ENCODE measurements around the gene RIOK3. TPM values are rescaled to one million over a fixed set of nuclear protein-coding genes. Genes with fewer than 3 reads are reported as not detected.
"Not testable (repeated sequence)": the region's sequence is repeated elsewhere in the genome, so short reads cannot be mapped to it uniquely, and the experiment has no call there.

The RIOK3 gene
- total RNA-seq, 1 donor from 2014 or later = 48.9 TPM

DNA sequence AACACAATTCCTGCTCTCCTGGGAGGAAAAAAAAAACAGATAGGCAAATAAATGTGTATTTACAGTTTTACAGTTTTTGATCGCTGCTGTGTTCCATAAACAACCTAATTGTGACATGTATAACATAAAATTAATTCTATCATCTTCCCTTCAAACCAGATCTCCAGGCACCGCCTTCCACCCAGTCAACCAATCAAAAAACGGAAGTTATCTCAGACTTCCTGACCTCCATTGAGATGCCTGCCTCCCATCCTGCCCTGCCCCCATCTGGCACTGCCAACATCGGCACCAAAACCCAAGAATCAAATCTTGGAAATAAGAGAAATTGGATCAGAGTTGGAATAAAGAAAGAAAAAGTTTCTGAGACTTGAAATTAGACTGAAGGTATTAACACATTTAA, 3.1 kb upstream of the RIOK3 start:
- DNase-seq (ENCODE audit: extremely low read depth, low read depth, low spot score) = no peak

DNA sequence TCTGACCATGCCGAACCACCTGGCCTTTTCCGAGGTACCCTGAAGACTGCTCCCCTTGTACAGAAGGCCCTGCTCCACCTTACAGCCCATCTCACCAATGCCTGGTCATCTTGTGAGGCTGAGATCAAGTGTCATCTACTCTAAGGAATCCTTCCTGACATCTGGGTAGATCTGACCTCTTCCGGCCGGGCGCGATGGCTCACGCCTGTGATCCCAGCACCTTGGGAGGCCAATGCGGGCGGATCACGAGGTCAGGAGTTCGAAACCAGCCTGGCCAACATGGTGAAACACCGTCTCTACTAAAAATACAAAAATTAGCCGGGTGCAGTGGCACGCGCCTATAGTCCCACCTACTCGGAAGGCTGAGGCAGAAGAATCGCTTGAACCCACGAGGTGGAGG, 2.1 kb upstream of the RIOK3 start:
- DNase-seq (ENCODE audit: extremely low read depth, low read depth, low spot score) = no peak

DNA sequence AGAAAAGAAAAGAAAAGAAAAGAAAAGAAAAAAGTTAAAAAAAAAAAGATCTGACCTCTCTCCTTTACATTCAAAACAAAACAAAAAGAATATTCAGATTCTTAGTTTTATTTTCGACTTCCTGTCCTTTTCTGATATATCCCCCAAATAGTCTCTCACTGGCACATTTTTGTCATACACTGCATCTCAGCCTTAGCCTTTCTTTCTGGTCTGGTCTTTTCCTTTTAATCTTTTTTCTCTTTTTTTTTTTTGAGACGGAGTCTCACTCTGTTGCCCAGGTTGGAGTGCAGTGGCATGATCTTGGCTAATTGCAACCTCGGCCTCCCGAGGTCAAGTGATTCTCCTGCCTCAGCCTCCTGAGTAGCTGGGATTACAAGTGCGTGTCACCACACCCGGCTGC, 1.6 kb upstream of the RIOK3 start:
- DNase-seq (ENCODE audit: extremely low read depth, low read depth, low spot score) = no peak

DNA sequence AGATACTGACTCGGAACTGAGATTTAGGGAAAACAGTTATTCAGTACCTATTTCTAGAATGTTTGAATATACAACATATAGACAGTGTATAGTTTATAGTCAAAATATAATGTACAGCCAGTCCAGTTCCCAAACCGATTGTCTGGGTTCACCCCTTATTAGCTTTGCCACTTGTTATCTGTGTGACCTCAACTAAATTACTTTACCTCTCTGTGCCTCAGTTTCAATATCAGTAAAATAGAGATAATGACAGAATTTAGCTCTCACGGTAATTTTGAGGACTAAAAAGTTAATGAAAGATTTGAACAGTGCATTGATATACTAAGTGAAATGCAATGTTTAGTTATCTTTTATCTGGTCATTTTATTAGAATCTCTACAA, 750 bp upstream of the RIOK3 start:
- no peak for DNase-seq (ENCODE audit: extremely low read depth, low read depth, low spot score)

DNA sequence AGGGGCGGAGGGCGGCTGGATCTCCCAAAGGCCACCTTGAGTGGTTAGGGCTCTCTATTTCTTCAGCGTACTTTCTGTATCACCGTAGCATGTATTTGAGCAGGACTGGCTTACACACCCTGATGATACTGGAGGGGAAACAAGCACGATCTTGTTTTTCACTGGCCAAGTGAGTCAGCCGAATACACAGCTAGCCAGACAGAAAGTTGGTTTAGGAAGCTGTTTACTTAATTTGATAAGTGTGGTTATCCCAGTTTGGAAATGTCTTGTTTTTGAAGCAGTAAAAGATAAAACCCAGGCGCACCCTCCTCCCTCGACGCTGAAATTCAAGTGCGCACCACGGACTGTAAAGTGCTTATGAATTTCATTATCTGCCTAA, 582 bp downstream of the RIOK3 start:
- no peak for DNase-seq (ENCODE audit: extremely low read depth, low read depth, low spot score)

DNA sequence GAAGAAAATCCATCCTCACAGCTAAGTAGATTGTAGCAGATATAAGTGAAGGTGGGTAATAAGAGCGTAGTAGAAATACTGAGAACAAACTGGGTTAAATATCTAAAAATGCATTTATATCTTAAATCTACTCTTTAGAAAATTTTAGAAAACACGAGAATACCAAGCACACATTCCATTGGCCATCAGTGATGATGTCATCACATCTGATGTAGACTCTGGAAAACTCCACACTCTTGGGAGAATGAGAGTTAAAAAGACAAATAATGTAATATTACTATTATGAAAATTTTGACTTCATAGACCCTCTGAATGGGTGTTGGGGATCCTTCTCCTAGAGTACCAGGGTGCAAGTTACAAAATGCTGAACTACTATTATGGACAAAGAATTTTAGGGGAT, 3.7 kb downstream of the RIOK3 start:
- DNase-seq (ENCODE audit: extremely low read depth, low read depth, low spot score) = no peak

DNA sequence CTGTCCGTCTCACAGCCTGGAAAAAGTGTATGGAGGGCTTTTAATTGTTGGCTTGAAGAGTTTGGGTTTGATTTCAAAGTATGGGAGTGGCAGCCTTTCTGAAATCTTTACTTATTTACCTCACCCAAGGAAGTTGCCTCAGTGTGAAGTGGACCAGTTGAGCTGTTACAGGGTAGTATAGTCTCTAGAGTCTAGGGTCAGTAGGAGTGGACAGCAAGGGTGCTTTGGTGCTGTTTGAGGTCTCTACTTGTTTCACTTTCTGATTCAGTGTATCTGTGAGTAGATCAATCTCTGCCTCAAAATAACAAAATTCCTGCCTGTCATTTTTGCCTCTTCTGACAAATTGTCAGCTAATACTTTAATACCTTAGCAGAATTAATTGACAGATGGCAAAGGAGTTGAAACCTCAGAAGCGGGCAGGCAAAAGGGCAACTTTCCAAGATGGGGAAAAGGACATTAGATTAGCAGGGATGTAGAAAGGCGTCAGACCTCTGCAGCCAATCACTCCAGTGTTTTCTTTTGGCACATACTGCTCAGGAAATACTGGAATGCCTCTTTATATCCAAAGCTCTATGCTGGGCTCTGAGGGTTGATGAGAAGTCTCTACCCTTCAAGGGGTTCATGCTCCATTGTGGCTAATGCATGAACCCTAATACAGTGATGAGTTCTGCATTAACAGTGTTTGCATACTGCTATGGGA, 5.9 kb downstream of the RIOK3 start:
- DNase-seq (ENCODE audit: extremely low read depth, low read depth, low spot score) = no peak

DNA sequence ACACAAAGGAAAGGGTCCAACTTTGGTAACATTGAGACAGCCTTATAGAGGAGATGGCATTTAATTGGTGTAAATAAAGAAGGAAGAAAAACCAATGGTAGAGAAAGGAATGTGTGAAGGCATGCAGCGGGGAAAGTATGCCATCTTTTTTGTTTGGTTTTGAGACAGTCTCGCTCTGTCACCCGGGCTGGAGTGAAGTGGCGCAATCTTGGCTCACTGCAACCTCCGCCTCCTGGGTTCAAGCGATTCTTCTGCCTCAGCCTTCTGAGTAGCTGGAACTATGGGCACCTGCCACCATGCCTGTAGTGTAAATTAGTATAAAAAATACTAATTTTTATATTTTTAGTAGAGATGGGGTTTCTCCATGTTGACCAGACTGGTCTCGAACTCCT, 6.4 kb downstream of the RIOK3 start:
- no peak for DNase-seq (ENCODE audit: extremely low read depth, low read depth, low spot score)

DNA sequence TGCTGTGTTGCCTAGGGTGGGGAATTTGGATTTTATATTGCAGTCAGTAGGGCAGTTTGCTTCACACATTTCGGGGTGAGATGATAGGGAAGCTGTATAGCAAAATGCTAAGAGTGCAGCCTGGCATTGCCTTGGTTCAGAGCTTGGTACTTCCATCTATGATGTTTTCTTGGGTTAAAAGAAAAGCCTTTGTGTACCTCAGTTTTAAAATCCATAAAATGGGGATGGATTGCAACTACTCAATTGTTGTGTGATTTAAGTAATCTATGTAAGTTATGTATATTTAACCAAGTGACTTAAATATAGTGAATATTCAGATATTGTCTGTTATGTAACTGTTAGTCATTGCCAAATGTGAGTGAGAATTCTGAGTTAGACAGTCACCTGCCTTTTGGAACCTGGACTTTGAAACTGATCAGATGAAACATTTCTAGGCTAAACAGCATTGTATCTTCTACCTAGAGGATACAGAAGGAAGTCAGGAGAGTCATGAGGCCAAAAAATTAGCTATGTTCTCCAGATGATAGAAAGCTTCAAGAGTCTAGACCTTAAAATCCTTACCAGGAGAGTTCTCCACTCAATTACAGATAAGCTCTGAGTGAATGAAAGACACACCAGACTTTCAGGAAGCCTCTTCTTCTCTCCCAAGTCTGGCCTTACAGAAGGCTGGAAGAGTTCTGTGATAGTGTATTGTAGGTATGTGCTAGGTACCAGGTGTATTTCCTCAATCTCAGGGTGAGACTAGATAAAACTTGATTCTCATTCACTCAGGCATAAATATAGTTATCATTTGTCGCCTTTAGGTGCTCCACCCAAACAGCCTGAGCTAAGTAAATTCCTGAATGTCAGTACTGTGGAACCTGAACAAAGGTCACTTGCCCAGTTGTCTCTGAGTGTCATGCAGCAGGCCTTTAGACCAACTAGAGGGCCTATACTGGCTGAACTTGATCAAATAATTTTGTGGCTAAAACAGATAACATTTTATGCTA, 7.5 kb downstream of the RIOK3 start:
- no peak for DNase-seq (ENCODE audit: extremely low read depth, low read depth, low spot score)

DNA sequence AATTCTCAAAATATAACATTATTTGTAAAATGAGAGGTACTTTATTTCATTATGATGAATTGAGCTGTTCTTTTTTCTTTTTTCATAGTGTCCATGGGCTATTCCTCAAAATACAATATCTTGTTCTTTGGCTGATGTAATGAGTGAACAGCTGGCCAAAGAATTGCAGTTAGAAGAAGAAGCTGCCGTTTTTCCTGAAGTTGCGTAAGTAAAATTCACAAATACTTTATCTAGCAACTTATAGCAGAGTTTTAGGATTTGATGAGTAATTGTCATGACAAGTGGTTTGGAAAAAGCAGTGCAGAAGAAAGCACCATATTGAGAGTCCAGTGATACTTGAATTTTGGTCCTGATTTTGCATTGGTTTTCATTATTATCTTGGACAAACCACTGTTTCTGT, 9.8 kb downstream of the RIOK3 start:
- DNase-seq (ENCODE audit: extremely low read depth, low read depth, low spot score) = no peak

DNA sequence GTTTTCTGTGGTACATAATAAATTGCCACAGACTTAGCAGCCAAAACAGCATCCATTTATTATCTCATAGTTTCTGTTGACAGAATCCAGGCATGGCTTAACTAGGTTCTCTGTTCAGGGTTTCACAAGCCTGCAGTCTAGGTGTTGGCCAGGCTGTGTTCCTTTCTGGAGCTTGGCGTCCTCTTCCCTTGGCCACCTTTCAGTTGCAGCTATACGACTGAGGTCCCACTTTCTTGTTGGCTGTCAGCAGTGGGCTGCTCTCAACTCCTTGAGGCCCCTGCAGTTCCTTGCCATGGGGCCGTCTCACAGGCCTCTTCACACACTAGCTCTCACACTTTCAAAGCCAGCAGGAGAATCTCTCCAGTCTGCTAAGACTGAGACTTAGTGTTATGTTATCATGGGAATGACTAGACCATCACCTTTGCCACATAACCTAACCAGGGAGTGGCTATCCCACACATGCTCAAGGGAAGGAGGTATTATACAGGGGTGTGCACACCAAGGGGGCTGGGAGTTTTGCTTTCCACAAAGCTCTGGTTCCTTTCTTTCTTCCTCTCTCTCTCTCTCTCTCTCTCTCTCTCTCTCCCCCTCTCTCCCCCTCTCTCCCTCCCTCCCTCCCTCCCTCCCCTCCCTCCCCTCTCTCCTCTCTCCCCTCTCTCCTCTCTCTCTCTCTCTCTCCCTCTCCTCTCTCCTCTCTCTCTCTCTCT, 15.8 kb downstream of the RIOK3 start:
- no peak for DNase-seq (ENCODE audit: extremely low read depth, low read depth, low spot score)

DNA sequence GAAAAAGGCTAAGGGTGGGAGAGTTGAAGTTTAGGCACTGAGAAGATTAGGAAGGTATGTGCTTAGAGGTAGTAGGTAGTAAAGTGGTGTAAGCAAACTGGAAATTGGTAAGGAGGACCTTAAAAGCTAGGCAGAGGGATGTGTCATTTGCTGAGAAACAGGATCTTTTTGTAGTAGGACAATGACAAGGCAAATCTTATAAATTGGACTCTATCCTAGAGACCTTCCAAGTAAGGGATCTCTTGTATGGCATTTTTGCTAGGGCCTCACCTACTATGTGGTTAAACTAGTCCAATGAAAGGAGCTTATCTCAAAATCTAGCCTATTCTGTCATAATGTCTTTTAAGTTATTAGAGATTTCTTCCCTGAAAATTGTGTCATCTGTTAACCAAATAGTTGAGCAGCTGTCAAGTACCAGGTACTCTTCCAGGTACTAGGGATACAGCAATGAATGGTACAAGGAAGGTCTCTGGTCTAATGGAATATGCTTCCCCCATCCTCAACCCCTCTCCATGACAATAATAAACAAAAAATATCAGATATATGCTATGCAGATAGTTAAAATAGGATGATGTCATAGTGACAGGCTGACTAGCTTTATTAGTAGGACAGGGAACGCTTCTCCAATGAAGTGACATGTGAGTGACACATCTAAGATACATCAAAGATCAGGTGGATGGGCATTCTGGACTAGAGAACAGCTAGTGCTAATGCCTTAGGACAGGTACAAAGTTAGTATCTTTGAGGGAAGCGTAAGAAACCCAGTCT, 17.7 kb downstream of the RIOK3 start:
- DNase-seq (ENCODE audit: extremely low read depth, low read depth, low spot score) = no peak

DNA sequence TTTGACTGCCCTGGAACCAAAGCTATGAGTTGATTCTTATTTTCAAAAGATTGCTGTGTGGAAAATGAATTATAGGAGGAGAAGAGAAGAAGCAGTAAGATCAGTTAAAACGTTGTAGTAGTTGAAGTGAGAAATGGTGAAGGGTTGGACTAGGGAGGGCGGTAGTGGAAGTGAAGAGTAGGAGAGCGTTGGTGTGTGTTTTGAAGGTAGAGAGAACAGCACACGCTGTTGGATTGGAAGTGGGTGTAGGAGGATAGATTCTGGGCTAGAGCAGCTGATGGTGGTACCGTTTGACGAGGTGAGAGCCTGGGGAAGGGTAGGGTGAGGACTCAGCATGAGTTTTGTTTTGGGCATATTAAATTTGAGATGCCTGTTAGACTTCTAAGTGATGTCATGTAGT, 18.4 kb downstream of the RIOK3 start:
- DNase-seq (ENCODE audit: extremely low read depth, low read depth, low spot score) = no peak

DNA sequence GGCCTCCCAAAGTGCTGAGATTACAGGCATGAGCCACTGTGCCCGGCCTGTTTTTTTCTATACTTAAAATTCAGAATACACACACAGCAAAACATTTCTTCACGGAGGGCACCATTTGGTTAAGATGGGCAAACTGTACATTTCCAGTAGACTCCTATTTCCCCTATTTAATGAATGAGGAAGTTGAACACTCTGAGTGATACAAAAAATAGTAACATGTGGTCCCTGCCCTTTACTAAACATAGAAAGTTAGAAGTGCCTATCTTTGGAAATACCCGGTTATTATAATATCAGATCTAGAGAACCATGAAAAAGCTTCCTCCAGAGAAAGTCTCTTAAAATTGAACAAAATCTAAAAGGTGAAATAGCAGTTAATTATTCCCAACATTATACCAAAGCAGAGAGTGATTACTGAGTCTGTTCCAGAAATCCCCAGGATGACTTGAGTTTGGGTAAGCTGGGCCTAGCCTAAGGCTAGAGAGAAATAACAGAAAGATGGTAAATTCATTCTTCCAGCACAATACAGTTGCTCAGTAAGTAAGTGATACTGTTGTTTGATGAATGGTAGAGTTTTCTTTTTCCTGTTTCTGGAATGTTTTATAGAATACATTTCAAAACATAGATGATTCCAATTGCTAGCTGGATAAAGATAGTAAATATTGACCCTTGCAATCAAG, 26.9 kb downstream of the RIOK3 start:
- DNase-seq (ENCODE audit: extremely low read depth, low read depth, low spot score) = no peak

DNA sequence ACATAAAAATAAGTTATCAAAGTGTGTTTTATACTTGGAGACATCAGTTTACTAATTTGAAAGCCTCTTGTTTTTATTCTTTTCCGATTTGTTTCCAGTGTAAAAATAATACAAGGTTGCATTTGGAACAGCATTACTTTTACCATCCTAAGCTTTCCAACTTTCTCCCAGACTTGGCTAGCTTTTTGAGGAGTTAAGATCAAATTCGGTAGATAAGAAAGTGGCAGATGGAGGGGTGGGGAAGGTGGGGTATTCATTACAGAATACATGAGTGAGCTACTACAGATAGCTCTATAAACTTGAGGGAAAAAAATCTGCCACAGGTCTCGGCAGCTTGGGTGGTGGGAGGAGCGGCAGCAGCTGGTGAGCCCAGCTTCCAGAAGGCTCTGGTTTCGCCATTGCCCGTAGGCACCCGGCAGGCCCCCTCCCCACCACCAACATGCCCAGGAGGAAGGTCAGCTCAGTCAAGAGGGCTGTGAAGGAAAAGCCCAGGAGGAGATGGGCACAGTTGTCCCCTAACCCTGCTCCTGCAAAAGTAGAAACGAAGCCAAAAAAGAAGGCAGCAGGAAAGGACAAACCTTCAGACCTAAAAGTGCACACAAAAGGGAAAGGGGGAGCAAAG, 31.6 kb downstream of the RIOK3 start:
- DNase-seq (ENCODE audit: extremely low read depth, low read depth, low spot score) = no peak

DNA sequence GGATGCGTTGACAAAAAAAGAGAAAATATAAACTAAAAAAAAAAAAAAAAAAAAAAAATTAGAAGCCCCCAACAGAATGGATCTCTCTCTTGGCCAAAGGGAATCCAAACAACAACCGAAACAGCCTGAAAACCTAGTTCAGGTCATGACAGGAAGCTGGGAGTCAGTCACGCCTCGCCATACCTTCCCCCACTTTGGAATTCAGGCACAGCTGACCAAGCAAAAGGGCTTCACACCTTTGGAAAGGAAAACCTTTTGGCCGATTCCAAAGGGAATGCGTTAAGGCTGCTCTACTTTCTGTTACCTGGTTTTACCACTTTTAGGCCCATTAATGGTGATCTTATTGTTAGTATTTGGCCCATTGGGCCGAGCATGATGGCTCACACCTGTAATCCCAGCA, 32.3 kb downstream of the RIOK3 start:
- DNase-seq (ENCODE audit: extremely low read depth, low read depth, low spot score) = no peak

DNA sequence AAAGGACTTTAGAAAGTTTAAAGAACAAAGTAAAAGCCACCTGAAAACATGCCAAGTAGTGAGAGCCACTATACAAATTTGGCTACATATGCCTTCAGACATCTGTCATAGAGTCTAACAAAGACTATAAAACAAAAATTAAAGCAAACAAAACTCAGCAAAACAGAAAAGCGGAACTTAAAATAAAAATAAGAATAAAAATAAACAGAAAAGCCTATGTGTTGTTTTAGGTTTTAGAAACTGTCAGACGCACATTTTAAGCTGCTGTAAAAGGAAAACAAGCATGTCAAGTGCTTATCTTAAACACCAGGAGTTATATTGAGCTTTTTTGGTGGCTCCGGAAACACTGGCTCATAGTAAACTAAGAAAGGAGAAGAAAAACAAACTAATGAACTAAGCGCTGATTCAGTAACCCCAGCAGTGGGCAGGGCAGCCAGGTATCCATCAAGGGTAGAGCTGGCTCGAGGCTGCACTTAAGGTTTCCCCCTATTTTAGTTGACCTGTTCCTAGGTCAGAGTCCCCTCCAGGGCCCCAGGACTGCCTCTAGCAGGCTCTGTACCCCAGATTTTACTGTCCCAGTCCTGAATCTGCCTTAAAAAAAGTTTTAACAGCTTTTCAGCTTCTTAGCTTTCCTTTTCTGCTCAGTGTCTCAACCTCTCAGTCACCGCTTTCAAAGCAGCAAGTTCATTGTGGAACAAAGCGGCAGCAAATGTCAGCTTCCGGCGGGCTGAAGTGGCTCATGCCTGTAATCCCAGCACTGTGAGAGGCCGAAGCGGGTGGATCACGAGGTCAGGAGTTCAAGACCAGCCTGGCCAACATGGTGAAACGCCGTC, 34.9 kb downstream of the RIOK3 start:
- peak; percentile 50 for DNase-seq (ENCODE audit: extremely low read depth, low read depth, low spot score)

DNA sequence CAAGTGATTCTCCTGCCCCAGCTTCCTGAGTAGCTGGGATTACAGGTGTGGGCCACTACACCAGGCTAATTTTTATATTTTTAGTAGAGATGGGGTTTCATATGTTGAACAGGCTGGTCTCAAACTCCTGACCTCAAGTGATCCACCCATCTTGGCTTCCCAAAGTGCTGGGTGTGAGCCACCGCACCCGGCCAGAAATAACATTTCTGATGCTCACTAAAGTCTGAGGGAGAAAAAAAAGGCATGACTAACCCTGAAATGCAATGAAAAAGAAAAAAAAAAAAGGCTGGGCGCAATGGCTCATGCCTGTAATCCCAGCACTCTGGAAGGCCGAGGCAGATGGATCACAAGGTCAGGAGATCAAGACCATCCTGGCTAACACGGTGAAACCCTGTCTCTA, 36.5 kb downstream of the RIOK3 start:
- DNase-seq (ENCODE audit: extremely low read depth, low read depth, low spot score) = not testable (repeated sequence)

DNA sequence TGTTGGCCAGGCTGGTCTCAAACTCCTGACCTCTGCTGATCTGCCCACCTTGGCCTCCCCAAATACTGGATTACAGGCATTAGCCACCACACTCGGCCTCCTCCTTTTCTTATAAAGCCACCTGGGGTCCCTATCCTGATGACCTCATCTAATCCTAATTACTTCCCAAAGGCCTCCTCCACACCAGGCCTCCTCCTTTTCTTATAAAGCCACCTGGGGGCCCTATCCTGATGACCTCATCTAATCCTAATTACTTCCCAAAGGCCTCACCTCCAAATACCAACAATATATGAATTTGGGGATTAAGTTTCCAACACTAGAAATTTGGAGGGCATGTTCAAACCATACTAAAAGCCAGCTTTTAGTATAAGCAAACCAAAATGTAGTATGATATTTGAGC, 40.6 kb downstream of the RIOK3 start:
- no peak for DNase-seq (ENCODE audit: extremely low read depth, low read depth, low spot score)

Data from glomerular endothelial cell (primary cell).